DND-41 (cell line): ENCODE data around the gene CTCF.

Experiments
- ATAC-seq: fragments of 200-7000 bp; cut with Tn5 transposase; 3 replicates; pipeline ENCODE4 v1.9.1; 2021; ENCODE audit warnings: low read depth; ENCODE audit not compliant: insufficient read depth
- DNase-seq: peaks from one replicate; pipeline ENCODE4 v3.0.0-alpha.2; 2020
- H2AFZ ChIP-seq: 2 replicates; pipeline ENCODE4 v1.6.0; 2012; ENCODE audit warnings: low read depth, low read length
- H3K27ac ChIP-seq: 2 replicates; pipeline ENCODE4 v1.5.1; 2012; ENCODE audit warnings: low read length, inconsistent platforms
- H3K27me3 ChIP-seq: fragments of 200-600 bp; sonication (generic); 2 replicates; pipeline ENCODE4 v1.6.0; 2012; ENCODE audit warnings: low read length, mild to moderate bottlenecking, inconsistent platforms; ENCODE audit not compliant: insufficient read depth, poor library complexity
- H3K36me3 ChIP-seq: 2 replicates; pipeline ENCODE4 v1.5.1; 2012; ENCODE audit warnings: low read length, inconsistent platforms; ENCODE audit not compliant: insufficient read depth
- H3K4me1 ChIP-seq: 2 replicates; pipeline ENCODE4 v1.5.1; 2012; ENCODE audit warnings: mild to moderate bottlenecking, low read length; ENCODE audit not compliant: insufficient read depth
- H3K4me2 ChIP-seq: 2 replicates; pipeline ENCODE4 v1.6.0; 2012; ENCODE audit warnings: mild to moderate bottlenecking, moderate library complexity, low read length, inconsistent platforms; ENCODE audit not compliant: insufficient read depth
- H3K4me3 ChIP-seq, 2 experiments: fragments of 200-600 bp in 1 of 2; shearing (Covaris generic) in 1 of 2; 2 replicates each; pipeline ENCODE4 v1.5.1; 2012 to 2016; ENCODE audit warnings: inconsistent platforms in 2 of 2, low read length in 2 of 2, mild to moderate bottlenecking in 2 of 2, low read depth in 1 of 2, moderate library complexity in 1 of 2
- H3K79me2 ChIP-seq: 2 replicates; pipeline ENCODE4 v1.6.0; 2012; ENCODE audit warnings: low read length, inconsistent platforms; ENCODE audit not compliant: insufficient read depth
- H3K9ac ChIP-seq: 2 replicates; pipeline ENCODE4 v1.6.0; 2012; ENCODE audit warnings: low read depth, mild to moderate bottlenecking, inconsistent platforms, low read length, moderate library complexity
- H3K9me3 ChIP-seq: 2 replicates; pipeline ENCODE4 v1.5.1; 2012; ENCODE audit warnings: low read length, moderate library complexity, mild to moderate bottlenecking, inconsistent platforms; ENCODE audit not compliant: insufficient read depth, severe bottlenecking
- H4K20me1 ChIP-seq: 2 replicates; pipeline ENCODE4 v1.6.0; 2012; ENCODE audit warnings: low read length; ENCODE audit not compliant: insufficient read depth
- CTCF ChIP-seq: IDR thresholded peaks from 2 replicates; pipeline ENCODE4 v1.5.1; 2012; ENCODE audit warnings: borderline replicate concordance, low read length, moderate library complexity, mild to moderate bottlenecking; ENCODE audit not compliant: poor library complexity, severe bottlenecking; ENCODE audit errors: extremely low read depth
- EZH2 ChIP-seq: IDR thresholded peaks from 3 replicates; pipeline ENCODE4 v1.6.1; 2012; ENCODE audit warnings: borderline replicate concordance, low read depth, mild to moderate bottlenecking, moderate library complexity, low read length, inconsistent platforms; ENCODE audit not compliant: severe bottlenecking

Gene CTCF

GRCh38 chr16:67517155-67517445, 45.2 kb upstream of the CTCF start:
- Histone ChIP-seq H3K4me3 (no peak overlapping the region), H4K20me1 (no peaks in the 10 kb centered on the region), H2AFZ (no peak overlapping the region), H3K79me2 (no peaks in the 10 kb centered on the region), H3K27ac (no peak overlapping the region), H3K4me2 (no peak overlapping the region), H3K4me1 (peaks cover 22% of the 10 kb centered on the region), H3K9ac (no peak overlapping the region), H3K36me3 (no peaks in the 10 kb centered on the region), H3K9me3 (no peaks in the 10 kb centered on the region), H3K27me3 (no peaks in the 10 kb centered on the region)
- ATAC-seq: no peak
- DNase-seq: no peak
- TF ChIP-seq EZH2 (no peak), CTCF (no peak)

- Histone ChIP-seq H3K9me3 (no peaks in the 10 kb centered on the region), H3K27ac (no peak overlapping the region), H2AFZ (no peak overlapping the region), H3K4me2 (no peak overlapping the region), H3K4me3 (no peak overlapping the region), H3K79me2 (no peaks in the 10 kb centered on the region), H4K20me1 (no peaks in the 10 kb centered on the region), H3K36me3 (no peaks in the 10 kb centered on the region), H3K27me3 (no peaks in the 10 kb centered on the region), H3K4me1 (peaks cover 22% of the 10 kb centered on the region), H3K9ac (no peak overlapping the region)
- DNase-seq: no peak
- TF ChIP-seq CTCF: no peak
- TF ChIP-seq EZH2: no peak
- ATAC-seq: no peak
Observed at GRCh38 chr16:67517661-67518423, 44.5 kb upstream of the CTCF start.

- Histone ChIP-seq H3K9me3 (no peaks in the 10 kb centered on the region), H3K36me3 (no peaks in the 10 kb centered on the region), H3K9ac (no peak overlapping the region), H2AFZ (no peak overlapping the region), H3K79me2 (no peaks in the 10 kb centered on the region), H3K27ac (no peak overlapping the region), H3K4me3 (no peak overlapping the region), H3K27me3 (no peaks in the 10 kb centered on the region), H4K20me1 (no peaks in the 10 kb centered on the region), H3K4me2 (no peak overlapping the region), H3K4me1 (peaks cover 22% of the 10 kb centered on the region)
- TF ChIP-seq CTCF: no peak
- TF ChIP-seq EZH2: no peak
- DNase-seq (no peak), ATAC-seq (no peak)
Observed at GRCh38 chr16:67518676-67519075, 43.6 kb upstream of the CTCF start.
